Measurements from ENCODE around the gene ANHX. TPM values are rescaled to one million over a fixed set of nuclear protein-coding genes. Genes with fewer than 3 reads are reported as not detected.

Gene ANHX
- total RNA-seq, 1 experiment from 2014 or later, result not detected

GRCh38 chr12:133233993-133234564, 1.6 kb downstream of the ANHX start:
- Mint-ChIP-seq H3K4me3 (ENCODE audit: unreplicated experiment) (no peak overlapping the region), H3K4me1 (ENCODE audit: insufficient read depth, unreplicated experiment) (no peaks in the 10 kb centered on the region), H3K9me3 (ENCODE audit: unreplicated experiment) (peaks cover 28% of the 10 kb centered on the region), H3K27ac (ENCODE audit: low read depth, unreplicated experiment) (no peak overlapping the region), H3K36me3 (ENCODE audit: insufficient read depth, unreplicated experiment) (peaks cover 12% of the 10 kb centered on the region), H3K27me3 (ENCODE audit: insufficient read depth, unreplicated experiment) (no peaks in the 10 kb centered on the region)
- POLR2A ChIA-PET, result no interaction called here
- no peak for DNase-seq (ENCODE audit: unreplicated experiment)
- BruUV-seq (replicated peaks), result no TSS peak
- intact Hi-C loops (cut with micrococcal nuclease), result no loop called here
- CTCF ChIA-PET, result no interaction called here
- TF ChIP-seq, protein P1, sequence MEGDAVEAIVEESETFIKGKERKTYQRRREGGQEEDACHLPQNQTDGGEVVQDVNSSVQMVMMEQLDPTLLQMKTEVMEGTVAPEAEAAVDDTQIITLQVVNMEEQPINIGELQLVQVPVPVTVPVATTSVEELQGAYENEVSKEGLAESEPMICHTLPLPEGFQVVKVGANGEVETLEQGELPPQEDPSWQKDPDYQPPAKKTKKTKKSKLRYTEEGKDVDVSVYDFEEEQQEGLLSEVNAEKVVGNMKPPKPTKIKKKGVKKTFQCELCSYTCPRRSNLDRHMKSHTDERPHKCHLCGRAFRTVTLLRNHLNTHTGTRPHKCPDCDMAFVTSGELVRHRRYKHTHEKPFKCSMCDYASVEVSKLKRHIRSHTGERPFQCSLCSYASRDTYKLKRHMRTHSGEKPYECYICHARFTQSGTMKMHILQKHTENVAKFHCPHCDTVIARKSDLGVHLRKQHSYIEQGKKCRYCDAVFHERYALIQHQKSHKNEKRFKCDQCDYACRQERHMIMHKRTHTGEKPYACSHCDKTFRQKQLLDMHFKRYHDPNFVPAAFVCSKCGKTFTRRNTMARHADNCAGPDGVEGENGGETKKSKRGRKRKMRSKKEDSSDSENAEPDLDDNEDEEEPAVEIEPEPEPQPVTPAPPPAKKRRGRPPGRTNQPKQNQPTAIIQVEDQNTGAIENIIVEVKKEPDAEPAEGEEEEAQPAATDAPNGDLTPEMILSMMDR (IDR thresholded peaks at IDR 0.05; ENCODE audit: unreplicated experiment), result no peak

- ChIA-PET POLR2A (no interaction called here), CTCF (no interaction called here)
- no peaks in the 10 kb centered on the region for H3K4me1 Mint-ChIP-seq (ENCODE audit: insufficient read depth, unreplicated experiment)
- no TSS peak for BruUV-seq (replicated peaks)
- no peaks in the 10 kb centered on the region for H3K27me3 Mint-ChIP-seq (ENCODE audit: insufficient read depth, unreplicated experiment)
- intact Hi-C loops (cut with micrococcal nuclease), result no loop called here
- H3K9me3 Mint-ChIP-seq (ENCODE audit: unreplicated experiment), result peaks cover 37% of the 10 kb centered on the region
- H3K36me3 Mint-ChIP-seq (ENCODE audit: insufficient read depth, unreplicated experiment), result peaks cover 12% of the 10 kb centered on the region
- no peak overlapping the region for H3K4me3 Mint-ChIP-seq (ENCODE audit: unreplicated experiment)
- TF ChIP-seq, protein P1 (IDR thresholded peaks at IDR 0.05; ENCODE audit: unreplicated experiment), result no peak
- DNase-seq (ENCODE audit: unreplicated experiment), result no peak
- H3K27ac Mint-ChIP-seq (ENCODE audit: low read depth, unreplicated experiment), result no peak overlapping the region
These were observed 2.7 kb downstream of the ANHX start for GRCh38 chr12:133233006-133233405.

GRCh38 chr12:133231001-133231400, 4.7 kb downstream of the ANHX start:
- no TSS peak for BruUV-seq (replicated peaks)
- Mint-ChIP-seq H3K27ac (ENCODE audit: low read depth, unreplicated experiment) (no peak overlapping the region), H3K4me3 (ENCODE audit: unreplicated experiment) (no peak overlapping the region), H3K27me3 (ENCODE audit: insufficient read depth, unreplicated experiment) (no peaks in the 10 kb centered on the region), H3K36me3 (ENCODE audit: insufficient read depth, unreplicated experiment) (peaks cover 12% of the 10 kb centered on the region), H3K9me3 (ENCODE audit: unreplicated experiment) (peaks cover 38% of the 10 kb centered on the region), H3K4me1 (ENCODE audit: insufficient read depth, unreplicated experiment) (no peaks in the 10 kb centered on the region)
- no peak for DNase-seq (ENCODE audit: unreplicated experiment)
- TF ChIP-seq, protein P1 (IDR thresholded peaks at IDR 0.05; ENCODE audit: unreplicated experiment), result no peak
- POLR2A ChIA-PET, result no interaction called here
- CTCF ChIA-PET, result no interaction called here
- intact Hi-C loops (cut with micrococcal nuclease), result no loop called here

- peaks cover 12% of the 10 kb centered on the region for H3K36me3 Mint-ChIP-seq (ENCODE audit: insufficient read depth, unreplicated experiment)
- no peak for DNase-seq (ENCODE audit: unreplicated experiment)
- peaks cover 37% of the 10 kb centered on the region for H3K9me3 Mint-ChIP-seq (ENCODE audit: unreplicated experiment)
- intact Hi-C loops (cut with micrococcal nuclease), result no loop called here
- H3K27me3 Mint-ChIP-seq (ENCODE audit: insufficient read depth, unreplicated experiment), result no peaks in the 10 kb centered on the region
- BruUV-seq (replicated peaks), result no TSS peak
- no peaks in the 10 kb centered on the region for H3K4me1 Mint-ChIP-seq (ENCODE audit: insufficient read depth, unreplicated experiment)
- ChIA-PET POLR2A (no interaction called here), CTCF (no interaction called here)
- TF ChIP-seq, protein P1 (IDR thresholded peaks at IDR 0.05; ENCODE audit: unreplicated experiment), result no peak
- no peak overlapping the region for H3K4me3 Mint-ChIP-seq (ENCODE audit: unreplicated experiment)
- no peak overlapping the region for H3K27ac Mint-ChIP-seq (ENCODE audit: low read depth, unreplicated experiment)
These were observed 8.3 kb downstream of the ANHX start for GRCh38 chr12:133227281-133227852.
